SU-DHL-6 (cell line): ENCODE measurements around the gene SLC39A7.

Experiments
- H2AFZ ChIP-seq: fragments of 200-600 bp; sonication (generic); 2 replicates; pipeline ENCODE4 v1.6.1; 2014; ENCODE audit warnings: low read depth, mild to moderate bottlenecking, moderate library complexity, mixed read lengths, antibody characterized with exemption, low read length; ENCODE audit not compliant: severe bottlenecking
- H3F3A ChIP-seq: fragments of 200-600 bp; shearing (Covaris generic); 2 replicates; pipeline ENCODE4 v1.6.0; 2016; ENCODE audit warnings: antibody characterized with exemption, mild to moderate bottlenecking; ENCODE audit not compliant: insufficient read depth
- H3K27ac ChIP-seq: fragments of 200-600 bp; sonication (generic); 2 replicates; pipeline ENCODE4 v1.5.1; 2016; ENCODE audit warnings: low read depth, mild to moderate bottlenecking, low read length, moderate library complexity, mixed read lengths
- H3K27me3 ChIP-seq: fragments of 200-600 bp; sonication (generic), shearing (Covaris generic); 2 replicates; pipeline ENCODE4 v1.6.0; 2014; ENCODE audit warnings: mild to moderate bottlenecking, low read length
- H3K36me3 ChIP-seq: fragments of 200-600 bp; sonication (generic); 2 replicates; pipeline ENCODE4 v1.6.1; 2014; ENCODE audit warnings: mild to moderate bottlenecking, low read length, mixed read lengths
- H3K4me2 ChIP-seq: fragments of 300-600, 200-600 bp; shearing (Covaris generic), sonication (generic); 2 replicates; pipeline ENCODE4 v1.6.0; 2014; ENCODE audit warnings: low read length, low read depth, mild to moderate bottlenecking; ENCODE audit not compliant: poor library complexity, severe bottlenecking
- H3K4me3 ChIP-seq: fragments of 200-600 bp; sonication (generic); 2 replicates; pipeline ENCODE4 v1.5.1; 2014; ENCODE audit warnings: antibody characterized with exemption, low read length, mild to moderate bottlenecking, mixed read lengths; ENCODE audit not compliant: insufficient read depth, poor library complexity, severe bottlenecking
- H3K79me2 ChIP-seq: fragments of 200-600 bp; sonication (generic); 2 replicates; pipeline ENCODE4 v1.6.1; 2014; ENCODE audit warnings: mild to moderate bottlenecking, low read length, moderate library complexity; ENCODE audit not compliant: insufficient read depth
- H3K9ac ChIP-seq: fragments of 200-600 bp; sonication (generic); 2 replicates; pipeline ENCODE4 v1.7.0; 2014; ENCODE audit warnings: mild to moderate bottlenecking, low read length
- H3K9me2 ChIP-seq: fragments of 200-600 bp; sonication (generic); replicated peaks from 2 replicates; pipeline ENCODE4 v1.6.1; 2014; ENCODE audit warnings: low read length; ENCODE audit not compliant: insufficient read depth
- H3K9me3 ChIP-seq: fragments of 200-600 bp; sonication (generic); 2 replicates; pipeline ENCODE4 v1.6.1; 2014; ENCODE audit warnings: low read length, mixed read lengths; ENCODE audit not compliant: insufficient read depth
- H4K20me1 ChIP-seq: fragments of 200-600 bp; sonication (generic); 2 replicates; pipeline ENCODE4 v1.6.1; 2014; ENCODE audit warnings: low read depth, mild to moderate bottlenecking, antibody characterized with exemption, low read length, moderate library complexity, mixed read lengths
- CTCF ChIP-seq: fragments of 200-600 bp; sonication (generic); IDR thresholded peaks from one replicate; pipeline ENCODE4 v1.5.1; 2017; ENCODE audit warnings: antibody characterized with exemption, mild to moderate bottlenecking, low read length, moderate library complexity; ENCODE audit not compliant: insufficient read depth, poor library complexity, severe bottlenecking
- EZH2phosphoT487 ChIP-seq: fragments of 200-600 bp; sonication (generic), shearing (Covaris generic); conservative IDR thresholded peaks from 2 replicates; pipeline ENCODE4 v1.6.1; 2018; ENCODE audit warnings: mild to moderate bottlenecking, antibody characterized with exemption, low read length, moderate library complexity, mixed read lengths

The SLC39A7 gene

DNA sequence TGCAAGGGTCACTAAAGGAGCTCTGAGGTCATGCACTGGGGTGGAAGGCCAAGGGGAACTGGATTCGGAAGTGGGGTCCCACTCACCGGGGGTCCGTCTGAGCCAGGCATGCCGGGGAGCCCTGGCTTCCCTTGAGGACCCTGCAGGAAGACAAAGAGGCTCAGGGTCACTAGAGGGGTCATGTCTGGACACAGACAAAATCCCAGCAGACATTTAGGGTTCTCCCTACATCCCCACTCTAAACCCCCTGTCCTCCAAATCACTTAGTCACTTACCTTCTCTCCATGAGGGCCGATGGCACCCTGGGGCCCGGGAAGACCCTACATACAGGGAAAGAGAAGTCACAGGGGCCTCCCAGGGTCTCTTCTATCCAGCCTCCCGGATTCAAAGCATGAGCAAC is 23.8 kb upstream of the SLC39A7 start:
- Histone ChIP-seq H3K27ac (no peak overlapping the region), H3K36me3 (no peaks in the 10 kb centered on the region), H3K4me2 (no peak overlapping the region), H3K9ac (no peak overlapping the region), H3F3A (no peaks in the 10 kb centered on the region), H3K79me2 (no peaks in the 10 kb centered on the region), H3K9me3 (no peaks in the 10 kb centered on the region), H3K9me2 (no peaks in the 10 kb centered on the region), H4K20me1 (no peaks in the 10 kb centered on the region), H3K4me3 (no peak overlapping the region), H3K27me3 (no peaks in the 10 kb centered on the region), H2AFZ (no peak overlapping the region)
- TF ChIP-seq CTCF (no peak), EZH2phosphoT487 (no peak)

DNA sequence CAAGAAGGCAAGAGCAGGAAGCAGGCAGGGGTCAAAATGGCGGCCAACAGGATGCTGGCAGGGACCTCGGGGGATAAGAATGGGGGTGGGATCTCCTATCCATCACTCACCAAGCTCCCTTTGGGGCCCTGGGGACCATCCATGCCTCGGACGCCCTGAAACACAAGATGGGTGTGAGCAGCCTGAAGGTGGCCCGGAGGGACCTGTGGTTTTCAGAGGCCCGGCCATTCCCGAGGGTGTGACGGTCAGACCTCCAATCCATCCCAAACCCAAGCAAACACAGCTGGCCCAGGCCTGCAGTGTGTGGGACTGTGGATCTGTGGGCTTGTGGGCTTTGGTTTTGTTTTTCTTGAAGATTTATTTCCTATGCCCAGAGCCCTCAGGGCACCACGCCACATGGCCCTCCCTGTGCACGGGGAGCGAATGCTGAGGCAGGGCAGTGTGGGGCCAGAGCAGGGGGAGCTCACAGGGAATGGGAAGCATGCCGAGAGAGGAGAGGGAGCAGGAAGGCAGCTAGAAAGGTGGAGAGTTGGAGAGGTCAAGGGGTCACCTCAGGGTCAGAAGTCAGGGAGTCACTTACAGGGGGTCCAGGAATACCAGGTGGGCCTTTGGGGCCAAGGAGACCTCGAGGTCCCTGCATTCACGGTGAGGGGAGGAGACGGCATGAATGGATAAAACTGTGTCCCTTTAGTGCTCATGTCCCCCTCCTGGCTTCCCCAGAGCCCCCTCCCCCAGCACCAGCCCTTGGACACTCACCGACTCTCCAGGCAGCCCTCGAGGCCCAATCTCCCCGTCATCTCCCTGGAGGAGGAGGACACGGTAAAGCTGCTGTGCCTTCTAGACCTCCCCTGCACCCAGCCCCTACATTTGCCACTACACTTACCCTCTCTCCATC is 22.9 kb upstream of the SLC39A7 start:
- no peaks in the 10 kb centered on the region for H3F3A ChIP-seq
- H3K36me3 ChIP-seq = no peaks in the 10 kb centered on the region
- H3K27ac ChIP-seq = no peak overlapping the region
- no peak overlapping the region for H2AFZ ChIP-seq
- no peak for TF ChIP-seq EZH2phosphoT487
- no peak for TF ChIP-seq CTCF
- H3K4me2 ChIP-seq = no peak overlapping the region
- H3K4me3 ChIP-seq = no peak overlapping the region
- no peaks in the 10 kb centered on the region for H3K9me2 ChIP-seq
- H4K20me1 ChIP-seq = no peaks in the 10 kb centered on the region
- H3K9me3 ChIP-seq = no peaks in the 10 kb centered on the region
- H3K79me2 ChIP-seq = no peaks in the 10 kb centered on the region
- H3K27me3 ChIP-seq = no peaks in the 10 kb centered on the region
- H3K9ac ChIP-seq = no peak overlapping the region

DNA sequence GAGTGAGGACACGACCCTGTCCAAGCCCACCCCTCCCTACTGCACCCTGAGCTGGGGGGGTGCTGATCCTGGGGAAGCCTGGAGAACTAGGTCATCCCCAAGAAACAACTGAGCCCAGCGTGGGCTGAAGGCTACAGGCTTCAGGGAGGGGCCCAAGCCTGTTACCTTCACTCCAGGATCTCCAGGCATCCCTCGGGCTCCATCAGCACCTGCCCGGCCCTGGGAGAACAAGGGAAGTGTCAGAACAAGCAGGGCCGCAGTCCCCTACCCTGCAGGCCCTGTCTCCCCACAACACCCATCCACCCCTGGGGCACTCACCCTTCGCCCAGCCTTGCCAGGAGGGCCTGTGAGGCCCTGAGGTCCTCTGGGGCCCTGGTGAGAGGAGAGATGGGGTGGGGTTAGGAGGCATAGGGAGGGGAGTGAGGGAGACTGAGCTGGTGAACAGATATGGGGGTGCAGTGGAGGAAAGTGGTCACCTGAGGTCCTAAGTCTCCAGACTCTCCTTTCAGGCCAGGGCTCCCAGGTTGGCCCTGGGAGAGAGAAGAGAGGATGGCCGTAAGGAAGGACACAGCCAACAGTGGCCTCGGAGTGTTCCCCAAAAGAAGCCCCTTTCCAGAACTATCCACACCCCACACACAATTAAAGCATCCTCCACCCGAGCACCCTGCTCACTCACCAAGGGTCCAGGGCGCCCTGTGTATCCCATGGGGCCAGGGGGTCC is 21.8 kb upstream of the SLC39A7 start:
- Histone ChIP-seq H3K36me3 (no peaks in the 10 kb centered on the region), H3K27ac (no peak overlapping the region), H4K20me1 (no peaks in the 10 kb centered on the region), H3K4me3 (no peak overlapping the region), H3K9me3 (no peaks in the 10 kb centered on the region), H3K79me2 (no peaks in the 10 kb centered on the region), H2AFZ (no peak overlapping the region), H3K9me2 (no peaks in the 10 kb centered on the region), H3F3A (no peaks in the 10 kb centered on the region), H3K4me2 (no peak overlapping the region), H3K9ac (no peak overlapping the region), H3K27me3 (no peaks in the 10 kb centered on the region)
- no peak for TF ChIP-seq CTCF
- TF ChIP-seq EZH2phosphoT487 = no peak
